Parathyroid adenoma (tissue), 2 donors: ENCODE results near the gene COX5A.

Experiments used
- H2AFZ ChIP-seq: fragments of 300-600 bp; sonication (generic); one replicate; pipeline ENCODE4 v1.7.0; 2017; ENCODE audit warnings: antibody characterized with exemption, mild to moderate bottlenecking
- H3K27ac ChIP-seq: fragments of 300-600 bp; sonication (generic); one replicate; pipeline ENCODE4 v1.7.0; 2017
- H3K27me3 ChIP-seq: fragments of 300-600 bp; sonication (generic); one replicate; pipeline ENCODE4 v1.7.0; 2017; ENCODE audit warnings: low read length; ENCODE audit not compliant: control insufficient read depth, insufficient read depth
- H3K36me3 ChIP-seq: fragments of 300-600 bp; sonication (generic); one replicate; pipeline ENCODE4 v1.7.0; 2017; ENCODE audit warnings: low read length; ENCODE audit not compliant: control insufficient read depth, insufficient read depth
- H3K4me1 ChIP-seq: fragments of 300-600 bp; sonication (generic); one replicate; pipeline ENCODE4 v1.7.0; 2017; ENCODE audit warnings: control low read depth
- H3K4me2 ChIP-seq: fragments of 300-600 bp; sonication (generic); one replicate; pipeline ENCODE4 v1.7.0; 2017; ENCODE audit warnings: low read length
- H3K4me3 ChIP-seq: fragments of 300-600 bp; sonication (generic); one replicate; pipeline ENCODE4 v1.7.0; 2017; ENCODE audit warnings: low read depth, low read length
- H3K79me2 ChIP-seq: fragments of 300-600 bp; sonication (generic); one replicate; pipeline ENCODE4 v1.7.0; 2017; ENCODE audit warnings: control low read depth
- H3K9ac ChIP-seq: fragments of 300-600 bp; sonication (generic); one replicate; pipeline ENCODE4 v1.7.0; 2017; ENCODE audit warnings: mild to moderate bottlenecking
- H3K9me3 ChIP-seq: fragments of 300-600 bp; sonication (generic); one replicate; pipeline ENCODE4 v1.7.0; 2017; ENCODE audit warnings: low read length; ENCODE audit not compliant: control insufficient read depth
- TF ChIP-seq, protein P1 (sequence below): fragments of 300-600 bp; sonication (generic); IDR thresholded peaks from one replicate; pipeline ENCODE4 v1.7.0; 2017; ENCODE audit warnings: antibody characterized with exemption, mild to moderate bottlenecking
- donor health status: primary hyperparathyroidism.

Gene COX5A

DNA sequence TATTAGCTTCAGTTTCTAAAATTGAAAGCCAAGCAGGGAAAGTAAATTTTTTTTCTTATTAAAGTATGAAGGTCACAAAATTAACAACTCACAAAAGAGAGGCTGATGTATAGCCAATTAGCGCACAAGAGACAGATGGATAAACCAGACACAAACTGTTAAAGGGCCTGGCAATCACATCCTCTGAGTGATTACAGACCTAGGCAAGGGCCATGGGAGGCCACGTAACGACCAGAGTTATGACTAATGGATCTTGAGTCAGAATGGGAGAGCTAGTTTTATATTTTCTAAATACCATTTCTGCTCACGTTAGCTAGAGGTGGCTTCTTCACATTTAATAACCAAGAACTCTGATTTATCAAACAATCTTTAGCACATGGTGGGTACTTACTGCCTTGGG is 39.7 kb upstream of the COX5A start:
- H3K9me3 ChIP-seq = no peaks in the 10 kb centered on the region
- H3K79me2 ChIP-seq = no peaks in the 10 kb centered on the region
- H3K9ac ChIP-seq = no peak overlapping the region
- no peak overlapping the region for H3K27ac ChIP-seq
- H3K4me1 ChIP-seq = no peaks in the 10 kb centered on the region
- H3K4me3 ChIP-seq = no peak overlapping the region
- no peak overlapping the region for H2AFZ ChIP-seq
- H3K36me3 ChIP-seq = no peaks in the 10 kb centered on the region
- no peaks in the 10 kb centered on the region for H3K27me3 ChIP-seq
- no peak overlapping the region for H3K4me2 ChIP-seq
- TF ChIP-seq, protein P1, sequence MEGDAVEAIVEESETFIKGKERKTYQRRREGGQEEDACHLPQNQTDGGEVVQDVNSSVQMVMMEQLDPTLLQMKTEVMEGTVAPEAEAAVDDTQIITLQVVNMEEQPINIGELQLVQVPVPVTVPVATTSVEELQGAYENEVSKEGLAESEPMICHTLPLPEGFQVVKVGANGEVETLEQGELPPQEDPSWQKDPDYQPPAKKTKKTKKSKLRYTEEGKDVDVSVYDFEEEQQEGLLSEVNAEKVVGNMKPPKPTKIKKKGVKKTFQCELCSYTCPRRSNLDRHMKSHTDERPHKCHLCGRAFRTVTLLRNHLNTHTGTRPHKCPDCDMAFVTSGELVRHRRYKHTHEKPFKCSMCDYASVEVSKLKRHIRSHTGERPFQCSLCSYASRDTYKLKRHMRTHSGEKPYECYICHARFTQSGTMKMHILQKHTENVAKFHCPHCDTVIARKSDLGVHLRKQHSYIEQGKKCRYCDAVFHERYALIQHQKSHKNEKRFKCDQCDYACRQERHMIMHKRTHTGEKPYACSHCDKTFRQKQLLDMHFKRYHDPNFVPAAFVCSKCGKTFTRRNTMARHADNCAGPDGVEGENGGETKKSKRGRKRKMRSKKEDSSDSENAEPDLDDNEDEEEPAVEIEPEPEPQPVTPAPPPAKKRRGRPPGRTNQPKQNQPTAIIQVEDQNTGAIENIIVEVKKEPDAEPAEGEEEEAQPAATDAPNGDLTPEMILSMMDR = no peak

DNA sequence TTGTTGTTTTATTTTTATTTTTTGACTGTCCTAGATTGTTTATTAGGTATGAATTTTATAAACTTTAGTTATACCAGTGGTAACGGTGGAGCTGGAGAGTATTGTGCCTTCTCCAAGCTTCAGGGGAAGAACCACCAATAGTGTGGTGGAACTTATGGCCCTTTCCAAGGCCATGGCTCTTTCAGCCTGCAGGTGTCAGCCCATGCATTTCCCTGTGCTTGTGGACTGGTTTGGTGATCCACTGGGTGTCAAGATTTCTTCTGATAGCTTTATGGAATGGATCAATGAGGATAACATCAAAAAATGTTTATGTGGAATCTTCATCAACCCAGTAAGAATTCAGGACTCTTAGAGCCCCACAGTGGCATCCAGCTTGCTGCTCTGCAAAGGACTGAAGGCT is 38.3 kb upstream of the COX5A start:
- Histone ChIP-seq H3K9ac (no peak overlapping the region), H3K4me3 (no peak overlapping the region), H3K27me3 (no peaks in the 10 kb centered on the region), H3K4me1 (no peaks in the 10 kb centered on the region), H3K4me2 (no peak overlapping the region), H3K79me2 (no peaks in the 10 kb centered on the region), H2AFZ (no peak overlapping the region), H3K9me3 (no peaks in the 10 kb centered on the region), H3K27ac (no peak overlapping the region), H3K36me3 (no peaks in the 10 kb centered on the region)
- TF ChIP-seq, protein P1 = peak; percentile 15

DNA sequence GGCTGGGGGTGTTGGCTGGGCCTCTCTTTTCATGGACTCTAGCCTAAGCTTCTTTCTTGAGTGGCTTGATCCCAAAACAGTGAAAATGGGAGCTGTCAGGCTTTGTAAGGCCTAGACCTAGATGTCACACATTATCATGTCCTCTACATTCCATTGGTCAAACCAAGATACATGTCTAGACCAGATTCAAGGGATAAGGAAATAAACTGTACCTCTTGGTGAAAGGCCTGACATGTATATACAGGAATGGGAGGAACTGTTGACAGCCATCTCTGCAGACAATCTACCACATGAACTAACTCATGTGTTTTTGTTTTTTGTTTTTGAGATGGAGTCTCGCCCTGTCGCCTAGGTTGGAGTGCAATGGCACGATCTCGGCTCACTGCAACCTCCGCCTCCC is 29.8 kb upstream of the COX5A start:
- H3K4me1 ChIP-seq = peaks cover 14% of the 10 kb centered on the region
- H3K36me3 ChIP-seq = no peaks in the 10 kb centered on the region
- no peaks in the 10 kb centered on the region for H3K9me3 ChIP-seq
- H3K4me2 ChIP-seq = no peak overlapping the region
- no peak overlapping the region for H3K4me3 ChIP-seq
- TF ChIP-seq, protein P1 = no peak
- no peaks in the 10 kb centered on the region for H3K79me2 ChIP-seq
- H3K9ac ChIP-seq = no peak overlapping the region
- H2AFZ ChIP-seq = no peak overlapping the region
- H3K27ac ChIP-seq = no peak overlapping the region
- H3K27me3 ChIP-seq = no peaks in the 10 kb centered on the region

DNA sequence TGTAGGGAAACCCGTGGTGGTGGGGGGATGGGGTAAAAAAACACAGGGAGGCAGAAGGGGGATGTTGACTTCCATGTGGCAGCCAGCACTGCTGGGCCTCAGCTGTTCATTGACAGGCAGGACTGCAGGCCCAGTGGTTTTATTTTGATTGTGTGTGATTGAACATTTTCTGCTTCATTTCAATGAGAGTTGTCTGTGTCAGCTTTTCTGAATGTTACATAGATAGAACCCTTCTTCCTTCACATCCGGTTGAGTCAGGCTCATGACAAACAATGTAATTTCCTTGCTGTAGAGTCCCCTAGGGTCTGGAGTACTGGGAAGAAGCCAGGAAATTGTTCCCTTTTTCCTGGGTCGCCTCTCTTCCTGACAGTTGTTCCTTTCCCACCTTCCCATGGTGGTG is 26.9 kb upstream of the COX5A start:
- H3K36me3 ChIP-seq = no peaks in the 10 kb centered on the region
- H3K79me2 ChIP-seq = no peaks in the 10 kb centered on the region
- no peak overlapping the region for H3K9ac ChIP-seq
- H3K27me3 ChIP-seq = no peaks in the 10 kb centered on the region
- no peak overlapping the region for H3K4me3 ChIP-seq
- H3K4me2 ChIP-seq = peak overlapping the region; percentile 35
- H3K4me1 ChIP-seq = peaks cover 14% of the 10 kb centered on the region
- H3K27ac ChIP-seq = peak overlapping the region; percentile 91
- no peaks in the 10 kb centered on the region for H3K9me3 ChIP-seq
- TF ChIP-seq, protein P1 = no peak
- peak overlapping the region; percentile 17 for H2AFZ ChIP-seq

DNA sequence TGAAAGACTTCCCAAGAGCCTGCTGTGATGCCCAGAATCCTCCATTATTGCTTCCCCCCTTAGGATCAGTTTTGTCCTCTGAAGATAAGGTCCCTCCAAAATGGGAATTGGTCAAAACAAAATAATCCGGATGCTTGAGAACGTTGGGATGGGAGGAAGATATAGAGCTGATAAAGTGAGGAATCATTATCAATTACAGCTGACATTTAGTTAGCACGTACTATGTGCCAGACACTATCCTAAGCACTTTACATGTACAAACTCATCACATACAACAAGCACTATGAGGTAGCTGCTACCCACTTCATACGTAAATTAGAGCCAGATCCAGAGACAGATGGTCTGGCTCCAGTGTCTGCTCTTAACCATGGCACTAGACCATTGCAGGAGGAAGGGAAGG is 25.3 kb upstream of the COX5A start:
- H3K4me2 ChIP-seq = no peak overlapping the region
- peak overlapping the region; percentile 91 for H3K27ac ChIP-seq
- H3K4me1 ChIP-seq = peaks cover 14% of the 10 kb centered on the region
- H3K36me3 ChIP-seq = no peaks in the 10 kb centered on the region
- H3K4me3 ChIP-seq = no peak overlapping the region
- H3K27me3 ChIP-seq = no peaks in the 10 kb centered on the region
- no peak overlapping the region for H3K9ac ChIP-seq
- TF ChIP-seq, protein P1 = no peak
- H3K9me3 ChIP-seq = no peaks in the 10 kb centered on the region
- no peaks in the 10 kb centered on the region for H3K79me2 ChIP-seq
- no peak overlapping the region for H2AFZ ChIP-seq
